ENCODE data around the gene ZFAND3. TPM values are rescaled to one million over a fixed set of nuclear protein-coding genes. Genes with fewer than 3 reads are reported as not detected.

ZFAND3 gene
- total RNA-seq, 1 donor from 2014 or later, result 31.2 TPM

DNA sequence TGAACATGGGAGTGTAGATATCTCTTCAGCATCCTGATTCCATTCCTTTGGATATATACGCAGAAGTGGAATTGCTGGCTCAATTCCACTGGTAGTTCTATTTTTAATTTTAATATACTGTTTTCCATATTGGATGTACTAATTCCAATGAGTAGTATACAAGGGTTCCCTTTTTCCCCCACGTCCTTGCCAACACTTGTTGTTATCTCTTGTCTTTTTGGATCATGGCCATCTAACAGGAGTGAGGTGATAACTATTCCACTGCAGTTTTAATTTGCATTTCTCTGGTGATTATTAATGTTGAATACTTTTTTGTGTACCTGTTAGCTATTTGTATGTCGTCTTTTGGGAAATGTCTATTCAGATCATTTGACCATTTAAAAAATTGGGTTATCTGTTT lies 91.5 kb downstream of the ZFAND3 start:
- Histone ChIP-seq H3K9me3 (no peaks in the 10 kb centered on the region), H3K27ac (no peak overlapping the region), H3K27me3 (no peaks in the 10 kb centered on the region), H3K4me3 (no peak overlapping the region), H3K36me3 (no peaks in the 10 kb centered on the region), H3K4me1 (peaks cover 33% of the 10 kb centered on the region)
- intact Hi-C loops (cut with DNase I), result no loop called here
- DNase-seq (ENCODE audit: extremely low spot score in 2 of 2), result no peak
- no peak for TF ChIP-seq POLR2AphosphoS5 (IDR thresholded peaks at IDR 0.05; ENCODE audit: insufficient read depth in 1 of 2, low read depth in 1 of 2)

DNA sequence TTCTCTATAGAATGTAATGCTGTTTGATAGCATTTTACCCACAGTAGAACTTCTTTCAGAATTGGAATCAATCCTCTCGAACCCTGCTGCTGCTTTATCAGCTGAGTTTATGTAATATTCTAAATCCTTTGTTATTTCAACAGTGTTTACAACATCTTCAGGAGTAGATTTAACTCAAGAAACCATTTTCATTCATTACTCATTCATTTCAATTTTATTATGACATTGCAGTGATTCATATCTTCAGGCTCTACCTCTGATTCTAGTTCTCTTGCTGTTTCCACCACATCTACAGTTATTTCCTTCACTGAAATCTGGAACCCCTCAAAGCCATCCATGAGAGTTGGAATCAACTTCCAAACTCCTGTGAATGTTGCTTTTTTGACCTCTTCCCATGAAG lies 93.7 kb downstream of the ZFAND3 start:
- H3K4me1 ChIP-seq, result peaks cover 33% of the 10 kb centered on the region
- no peak for DNase-seq (ENCODE audit: extremely low spot score in 2 of 2)
- H3K36me3 ChIP-seq, result no peaks in the 10 kb centered on the region
- intact Hi-C loops (cut with DNase I), result no loop called here
- H3K9me3 ChIP-seq, result no peaks in the 10 kb centered on the region
- no peak overlapping the region for H3K4me3 ChIP-seq
- H3K27me3 ChIP-seq, result no peaks in the 10 kb centered on the region
- H3K27ac ChIP-seq, result no peak overlapping the region
- TF ChIP-seq POLR2A (IDR thresholded peaks at IDR 0.05), result no peak
- TF ChIP-seq, protein P1, sequence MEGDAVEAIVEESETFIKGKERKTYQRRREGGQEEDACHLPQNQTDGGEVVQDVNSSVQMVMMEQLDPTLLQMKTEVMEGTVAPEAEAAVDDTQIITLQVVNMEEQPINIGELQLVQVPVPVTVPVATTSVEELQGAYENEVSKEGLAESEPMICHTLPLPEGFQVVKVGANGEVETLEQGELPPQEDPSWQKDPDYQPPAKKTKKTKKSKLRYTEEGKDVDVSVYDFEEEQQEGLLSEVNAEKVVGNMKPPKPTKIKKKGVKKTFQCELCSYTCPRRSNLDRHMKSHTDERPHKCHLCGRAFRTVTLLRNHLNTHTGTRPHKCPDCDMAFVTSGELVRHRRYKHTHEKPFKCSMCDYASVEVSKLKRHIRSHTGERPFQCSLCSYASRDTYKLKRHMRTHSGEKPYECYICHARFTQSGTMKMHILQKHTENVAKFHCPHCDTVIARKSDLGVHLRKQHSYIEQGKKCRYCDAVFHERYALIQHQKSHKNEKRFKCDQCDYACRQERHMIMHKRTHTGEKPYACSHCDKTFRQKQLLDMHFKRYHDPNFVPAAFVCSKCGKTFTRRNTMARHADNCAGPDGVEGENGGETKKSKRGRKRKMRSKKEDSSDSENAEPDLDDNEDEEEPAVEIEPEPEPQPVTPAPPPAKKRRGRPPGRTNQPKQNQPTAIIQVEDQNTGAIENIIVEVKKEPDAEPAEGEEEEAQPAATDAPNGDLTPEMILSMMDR (IDR thresholded peaks at IDR 0.05), result no peak
- TF ChIP-seq POLR2AphosphoS5 (IDR thresholded peaks at IDR 0.05; ENCODE audit: insufficient read depth in 1 of 2, low read depth in 1 of 2), result no peak

DNA sequence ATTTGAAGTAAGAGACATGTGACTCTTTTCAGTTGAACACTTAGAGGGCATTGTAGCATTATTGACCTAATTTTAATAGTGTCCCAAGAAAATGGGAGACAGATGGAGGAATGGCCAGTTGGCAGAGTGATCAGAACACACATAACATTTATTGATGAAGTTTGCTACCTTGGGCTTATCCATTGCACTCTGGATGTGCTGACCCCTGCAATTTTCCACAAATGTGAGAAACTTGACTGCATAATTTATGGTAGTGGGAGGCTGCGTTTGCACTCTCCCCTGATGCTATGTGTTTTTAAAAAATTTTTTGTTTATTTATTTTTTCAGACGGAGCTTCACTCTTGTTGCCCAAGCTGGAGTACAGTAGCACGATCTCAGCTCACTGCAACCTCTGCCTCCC lies 95.9 kb downstream of the ZFAND3 start:
- Histone ChIP-seq H3K36me3 (no peaks in the 10 kb centered on the region), H3K27me3 (no peaks in the 10 kb centered on the region), H3K4me3 (no peak overlapping the region), H3K27ac (no peak overlapping the region), H3K4me1 (peaks cover 35% of the 10 kb centered on the region), H3K9me3 (no peaks in the 10 kb centered on the region)
- intact Hi-C loops (cut with DNase I), result no loop called here
- DNase-seq (ENCODE audit: extremely low spot score in 2 of 2), result no peak
- TF ChIP-seq, protein P1 (IDR thresholded peaks at IDR 0.05), result no peak
- TF ChIP-seq POLR2A (IDR thresholded peaks at IDR 0.05) (no peak), POLR2AphosphoS5 (IDR thresholded peaks at IDR 0.05; ENCODE audit: insufficient read depth in 1 of 2, low read depth in 1 of 2) (no peak)

DNA sequence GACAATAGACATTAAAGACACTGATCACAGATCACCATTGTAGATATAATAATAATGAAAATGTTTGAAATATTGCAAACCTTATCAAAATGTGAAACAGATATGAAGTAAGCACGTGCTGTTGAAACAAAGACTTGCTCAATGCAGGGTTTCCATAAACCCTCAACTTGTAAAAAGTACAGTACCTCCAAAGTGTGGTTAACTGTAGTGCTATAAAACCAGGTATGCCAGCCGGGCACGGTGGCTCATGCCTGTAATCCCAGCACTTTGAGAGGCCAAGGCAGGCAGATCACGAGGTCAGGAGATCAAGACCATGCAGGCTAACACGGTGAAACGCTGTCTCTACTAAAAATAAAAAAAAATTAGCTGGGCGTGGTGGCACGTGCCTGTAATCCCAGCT lies 96.6 kb downstream of the ZFAND3 start:
- H3K4me1 ChIP-seq, result peaks cover 42% of the 10 kb centered on the region
- DNase-seq (ENCODE audit: extremely low spot score in 2 of 2), result no peak
- no peaks in the 10 kb centered on the region for H3K36me3 ChIP-seq
- H3K4me3 ChIP-seq, result no peak overlapping the region
- no peaks in the 10 kb centered on the region for H3K27me3 ChIP-seq
- TF ChIP-seq, protein P1 (IDR thresholded peaks at IDR 0.05), result no peak
- TF ChIP-seq POLR2AphosphoS5 (IDR thresholded peaks at IDR 0.05; ENCODE audit: insufficient read depth in 1 of 2, low read depth in 1 of 2) (no peak), POLR2A (IDR thresholded peaks at IDR 0.05) (no peak)
- H3K9me3 ChIP-seq, result no peaks in the 10 kb centered on the region
- intact Hi-C loops (cut with DNase I), result no loop called here
- no peak overlapping the region for H3K27ac ChIP-seq

DNA sequence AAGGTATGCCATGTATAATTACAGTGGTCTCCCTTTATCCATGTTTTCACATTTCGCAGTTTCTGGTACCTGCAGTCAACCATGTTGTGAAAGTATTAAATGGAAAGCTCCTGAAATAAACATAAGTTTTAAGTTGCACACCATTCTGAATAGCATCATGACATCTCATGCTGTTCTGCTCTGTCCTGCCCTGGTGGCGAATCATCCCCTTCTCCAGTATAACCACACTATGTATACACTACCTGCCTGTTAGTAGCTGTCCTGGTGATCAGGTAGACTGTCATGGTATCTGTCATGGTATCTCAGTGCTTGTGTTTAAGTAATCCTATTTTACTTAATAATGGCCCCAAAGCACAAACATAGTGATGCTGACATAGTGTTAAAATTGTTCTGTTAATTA lies 97.1 kb downstream of the ZFAND3 start:
- TF ChIP-seq POLR2AphosphoS5 (IDR thresholded peaks at IDR 0.05; ENCODE audit: insufficient read depth in 1 of 2, low read depth in 1 of 2), result no peak
- TF ChIP-seq, protein P1 (IDR thresholded peaks at IDR 0.05), result no peak
- no peak for TF ChIP-seq POLR2A (IDR thresholded peaks at IDR 0.05)
- Histone ChIP-seq H3K27ac (no peak overlapping the region), H3K9me3 (no peaks in the 10 kb centered on the region), H3K4me1 (peaks cover 39% of the 10 kb centered on the region), H3K4me3 (no peak overlapping the region), H3K36me3 (no peaks in the 10 kb centered on the region), H3K27me3 (no peaks in the 10 kb centered on the region)
- DNase-seq (ENCODE audit: extremely low spot score in 2 of 2), result no peak
- intact Hi-C loops (cut with DNase I), result no loop called here

DNA sequence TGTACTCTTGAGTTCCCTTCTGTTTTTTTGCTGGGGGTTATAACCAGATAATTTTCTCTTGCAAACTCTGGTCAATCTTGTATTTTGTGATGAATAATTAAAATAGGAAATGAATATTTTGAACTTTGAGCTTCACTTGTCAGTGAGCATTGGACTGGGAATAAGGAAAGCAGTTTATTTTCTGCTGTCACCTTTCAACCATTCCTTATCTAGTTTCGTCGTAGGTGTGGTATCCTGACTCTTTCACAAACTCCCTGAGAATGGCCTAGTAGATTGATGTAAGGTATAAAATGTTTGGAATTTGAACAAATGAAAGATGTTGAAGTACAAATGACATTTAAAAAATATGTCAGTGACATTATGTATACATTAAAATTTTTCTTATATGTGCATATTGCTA lies 98.0 kb downstream of the ZFAND3 start:
- no peaks in the 10 kb centered on the region for H3K36me3 ChIP-seq
- H3K27ac ChIP-seq, result no peak overlapping the region
- intact Hi-C loops (cut with DNase I), result no loop called here
- no peak overlapping the region for H3K4me3 ChIP-seq
- H3K4me1 ChIP-seq, result peaks cover 30% of the 10 kb centered on the region
- TF ChIP-seq POLR2A (IDR thresholded peaks at IDR 0.05), result no peak
- no peak for TF ChIP-seq POLR2AphosphoS5 (IDR thresholded peaks at IDR 0.05; ENCODE audit: insufficient read depth in 1 of 2, low read depth in 1 of 2)
- TF ChIP-seq, protein P1 (IDR thresholded peaks at IDR 0.05), result no peak
- H3K27me3 ChIP-seq, result no peaks in the 10 kb centered on the region
- no peaks in the 10 kb centered on the region for H3K9me3 ChIP-seq
- no peak for DNase-seq (ENCODE audit: extremely low spot score in 2 of 2)
